HepG2 (cell line): Measurements from ENCODE around the gene BCL2L1. TPM values are rescaled to one million over a fixed set of nuclear protein-coding genes. Genes with fewer than 3 reads are reported as not detected.

Source experiments
- CHCHD3 ChIP-seq: sonication (generic); formaldehyde crosslinking; IDR thresholded peaks from 2 replicates; pipeline ENCODE4 v1.8.0; 2022; ENCODE audit warnings: mild to moderate bottlenecking, missing genetic modification reagents, moderate library complexity
- GRHL1 ChIP-seq: sonication (generic); formaldehyde crosslinking; conservative IDR thresholded peaks from 2 replicates; pipeline ENCODE4 v1.8.0; 2022; ENCODE audit warnings: missing genetic modification reagents
- MIER2 ChIP-seq: IDR thresholded peaks from 2 replicates; pipeline ENCODE4 v1.6.1; 2016; ENCODE audit warnings: missing biosample characterization, missing genetic modification reagents
- MTA3 ChIP-seq: sonication (generic); formaldehyde crosslinking; IDR thresholded peaks from 2 replicates; pipeline ENCODE4 v1.4.0; 2020; ENCODE audit warnings: missing genetic modification reagents
- MZF1 ChIP-seq: sonication (generic); formaldehyde crosslinking; IDR thresholded peaks from 2 replicates; pipeline ENCODE4 v1.8.1; 2023; ENCODE audit warnings: mild to moderate bottlenecking, missing genetic modification reagents, borderline replicate concordance
- SIX1 ChIP-seq: sonication (generic); formaldehyde crosslinking; IDR thresholded peaks from 2 replicates; pipeline ENCODE4 v1.4.0; 2020; ENCODE audit warnings: missing genetic modification reagents, borderline replicate concordance
- SMYD3 ChIP-seq: sonication (generic); formaldehyde crosslinking; IDR thresholded peaks from 2 replicates; pipeline ENCODE4 v1.8.1; 2023; ENCODE audit warnings: mild to moderate bottlenecking, missing genetic modification reagents
- TBL1XR1 ChIP-seq: fragments of 150-350 bp; IDR thresholded peaks from 2 replicates; pipeline ENCODE4 v1.6.1; 2014; ENCODE audit warnings: borderline replicate concordance, low read length; ENCODE audit not compliant: partially characterized antibody
- TGIF2 ChIP-seq: IDR thresholded peaks from 2 replicates; pipeline ENCODE4 v1.6.1; 2016; ENCODE audit warnings: control low read depth, missing compliant biosample characterization
- U2AF1 ChIP-seq: fragments of 200-400 bp; formaldehyde crosslinking; optimal IDR thresholded peaks from 2 replicates; pipeline ENCODE3; 2017; ENCODE audit warnings: mild to moderate bottlenecking, low read depth, low read length
- ZNF430 ChIP-seq: sonication (generic); formaldehyde crosslinking; IDR thresholded peaks from 2 replicates; pipeline ENCODE4 v1.9.0; 2021; ENCODE audit warnings: mild to moderate bottlenecking, missing genetic modification reagents
- ZNF703 ChIP-seq: sonication (generic); formaldehyde crosslinking; IDR thresholded peaks from 2 replicates; pipeline ENCODE4 v1.5.1; 2020; ENCODE audit warnings: missing genetic modification reagents, mild to moderate bottlenecking, moderate library complexity, borderline replicate concordance
- polyA plus RNA-seq, 8 experiments: library from polyadenylated mRNA; depleted of rRNA in 3 of 8; stranded (reverse) in 7 of 8; unstranded in 1 of 8; fragments of >200 nt; fragmentation: Illumina TruSeq in 4 of 8; extraction: Trizol in 4 of 8; gene quantifications; 2 replicates each; pipeline versions ENCODE4 v1.2.1 to v1.2.3, GENCODE V29; 2011 to 2016; ENCODE audit warnings: low read depth in 4 of 8, missing spikeins in 1 of 8, mixed read lengths in 1 of 8; ENCODE audit not compliant: insufficient read depth in 1 of 8
- total RNA-seq, 5 experiments: library from RNA; depleted of rRNA; stranded (reverse); fragments of >200 nt; fragmentation: Illumina TruSeq; extraction: Trizol; gene quantifications; 2 replicates each; pipeline ENCODE4 v1.2.3, GENCODE V29; 2016; ENCODE audit warnings: low read depth in 1 of 5
- TF ChIP-seq, protein P1 (sequence below): sonication (generic); formaldehyde crosslinking; IDR thresholded peaks from 2 replicates; pipeline ENCODE4 v1.9.0; 2021; ENCODE audit warnings: mild to moderate bottlenecking, missing genetic modification reagents
- TF ChIP-seq, protein P2 (sequence below): sonication (generic); formaldehyde crosslinking; IDR thresholded peaks from 2 replicates; pipeline ENCODE4 v1.8.1; 2022; ENCODE audit warnings: mild to moderate bottlenecking, missing genetic modification reagents
- TF ChIP-seq, protein P3 (sequence below): sonication (generic); formaldehyde crosslinking; IDR thresholded peaks from 2 replicates; pipeline ENCODE4 v1.5.0; 2020; ENCODE audit warnings: mild to moderate bottlenecking, low read depth, missing genetic modification reagents, borderline replicate concordance
- TF ChIP-seq, protein P4 (sequence below): sonication (generic); formaldehyde crosslinking; IDR thresholded peaks from 2 replicates; pipeline ENCODE4 v1.8.0; 2022; ENCODE audit warnings: missing genetic modification reagents, low read depth, mild to moderate bottlenecking, borderline replicate concordance
- TF ChIP-seq, protein P5 (sequence below): sonication (generic); formaldehyde crosslinking; IDR thresholded peaks from 2 replicates; pipeline ENCODE4 v1.5.1; 2020; ENCODE audit warnings: mild to moderate bottlenecking, missing genetic modification reagents, borderline replicate concordance

The BCL2L1 gene
- total and polyA plus RNA-seq, 2 of the 13 experiments (the other 11 are each of a cell fraction or from before 2014, with no cell fraction given), result 164 to 258 TPM

GRCh38 chr20:31706607-31707257 lies 15.9 kb downstream of the BCL2L1 start (continued):
- TF ChIP-seq CHCHD3 (CRISPR knock-in tag), result no peak
- no peak for TF ChIP-seq MTA3 (CRISPR knock-in tag)
- no peak for TF ChIP-seq MZF1 (CRISPR knock-in tag)
- peak; percentile 91 for TF ChIP-seq TBL1XR1
- TF ChIP-seq MIER2 (CRISPR knock-in tag), result peak; percentile 49
- peak; percentile 97 for TF ChIP-seq TGIF2 (CRISPR knock-in tag)
- TF ChIP-seq, protein P1, sequence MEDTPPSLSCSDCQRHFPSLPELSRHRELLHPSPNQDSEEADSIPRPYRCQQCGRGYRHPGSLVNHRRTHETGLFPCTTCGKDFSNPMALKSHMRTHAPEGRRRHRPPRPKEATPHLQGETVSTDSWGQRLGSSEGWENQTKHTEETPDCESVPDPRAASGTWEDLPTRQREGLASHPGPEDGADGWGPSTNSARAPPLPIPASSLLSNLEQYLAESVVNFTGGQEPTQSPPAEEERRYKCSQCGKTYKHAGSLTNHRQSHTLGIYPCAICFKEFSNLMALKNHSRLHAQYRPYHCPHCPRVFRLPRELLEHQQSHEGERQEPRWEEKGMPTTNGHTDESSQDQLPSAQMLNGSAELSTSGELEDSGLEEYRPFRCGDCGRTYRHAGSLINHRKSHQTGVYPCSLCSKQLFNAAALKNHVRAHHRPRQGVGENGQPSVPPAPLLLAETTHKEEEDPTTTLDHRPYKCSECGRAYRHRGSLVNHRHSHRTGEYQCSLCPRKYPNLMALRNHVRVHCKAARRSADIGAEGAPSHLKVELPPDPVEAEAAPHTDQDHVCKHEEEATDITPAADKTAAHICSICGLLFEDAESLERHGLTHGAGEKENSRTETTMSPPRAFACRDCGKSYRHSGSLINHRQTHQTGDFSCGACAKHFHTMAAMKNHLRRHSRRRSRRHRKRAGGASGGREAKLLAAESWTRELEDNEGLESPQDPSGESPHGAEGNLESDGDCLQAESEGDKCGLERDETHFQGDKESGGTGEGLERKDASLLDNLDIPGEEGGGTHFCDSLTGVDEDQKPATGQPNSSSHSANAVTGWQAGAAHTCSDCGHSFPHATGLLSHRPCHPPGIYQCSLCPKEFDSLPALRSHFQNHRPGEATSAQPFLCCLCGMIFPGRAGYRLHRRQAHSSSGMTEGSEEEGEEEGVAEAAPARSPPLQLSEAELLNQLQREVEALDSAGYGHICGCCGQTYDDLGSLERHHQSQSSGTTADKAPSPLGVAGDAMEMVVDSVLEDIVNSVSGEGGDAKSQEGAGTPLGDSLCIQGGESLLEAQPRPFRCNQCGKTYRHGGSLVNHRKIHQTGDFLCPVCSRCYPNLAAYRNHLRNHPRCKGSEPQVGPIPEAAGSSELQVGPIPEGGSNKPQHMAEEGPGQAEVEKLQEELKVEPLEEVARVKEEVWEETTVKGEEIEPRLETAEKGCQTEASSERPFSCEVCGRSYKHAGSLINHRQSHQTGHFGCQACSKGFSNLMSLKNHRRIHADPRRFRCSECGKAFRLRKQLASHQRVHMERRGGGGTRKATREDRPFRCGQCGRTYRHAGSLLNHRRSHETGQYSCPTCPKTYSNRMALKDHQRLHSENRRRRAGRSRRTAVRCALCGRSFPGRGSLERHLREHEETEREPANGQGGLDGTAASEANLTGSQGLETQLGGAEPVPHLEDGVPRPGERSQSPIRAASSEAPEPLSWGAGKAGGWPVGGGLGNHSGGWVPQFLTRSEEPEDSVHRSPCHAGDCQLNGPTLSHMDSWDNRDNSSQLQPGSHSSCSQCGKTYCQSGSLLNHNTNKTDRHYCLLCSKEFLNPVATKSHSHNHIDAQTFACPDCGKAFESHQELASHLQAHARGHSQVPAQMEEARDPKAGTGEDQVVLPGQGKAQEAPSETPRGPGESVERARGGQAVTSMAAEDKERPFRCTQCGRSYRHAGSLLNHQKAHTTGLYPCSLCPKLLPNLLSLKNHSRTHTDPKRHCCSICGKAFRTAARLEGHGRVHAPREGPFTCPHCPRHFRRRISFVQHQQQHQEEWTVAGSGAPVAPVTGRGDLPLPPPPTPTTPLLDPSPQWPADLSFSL, result peak; percentile 54; the same call in 1 of the 2 replicates
- TF ChIP-seq, protein P2, sequence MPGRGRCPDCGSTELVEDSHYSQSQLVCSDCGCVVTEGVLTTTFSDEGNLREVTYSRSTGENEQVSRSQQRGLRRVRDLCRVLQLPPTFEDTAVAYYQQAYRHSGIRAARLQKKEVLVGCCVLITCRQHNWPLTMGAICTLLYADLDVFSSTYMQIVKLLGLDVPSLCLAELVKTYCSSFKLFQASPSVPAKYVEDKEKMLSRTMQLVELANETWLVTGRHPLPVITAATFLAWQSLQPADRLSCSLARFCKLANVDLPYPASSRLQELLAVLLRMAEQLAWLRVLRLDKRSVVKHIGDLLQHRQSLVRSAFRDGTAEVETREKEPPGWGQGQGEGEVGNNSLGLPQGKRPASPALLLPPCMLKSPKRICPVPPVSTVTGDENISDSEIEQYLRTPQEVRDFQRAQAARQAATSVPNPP (CRISPR knock-in tag), result peak; percentile 7; the same call in 1 of the 2 replicates
- TF ChIP-seq SMYD3, result no peak
- TF ChIP-seq, protein P3, sequence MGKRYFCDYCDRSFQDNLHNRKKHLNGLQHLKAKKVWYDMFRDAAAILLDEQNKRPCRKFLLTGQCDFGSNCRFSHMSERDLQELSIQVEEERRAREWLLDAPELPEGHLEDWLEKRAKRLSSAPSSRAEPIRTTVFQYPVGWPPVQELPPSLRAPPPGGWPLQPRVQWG (CRISPR knock-in tag), result no peak
- TF ChIP-seq, protein P4, sequence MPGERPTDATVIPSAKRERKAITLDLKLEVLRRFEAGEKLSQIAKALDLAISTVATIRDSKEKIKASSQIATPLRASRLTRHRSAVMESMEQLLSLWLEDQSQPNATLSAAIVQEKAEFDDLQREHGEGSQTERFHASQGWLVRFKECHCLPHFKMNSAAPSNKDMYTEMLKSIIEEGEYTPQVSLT (CRISPR knock-in tag), result no peak
- TF ChIP-seq, protein P5, sequence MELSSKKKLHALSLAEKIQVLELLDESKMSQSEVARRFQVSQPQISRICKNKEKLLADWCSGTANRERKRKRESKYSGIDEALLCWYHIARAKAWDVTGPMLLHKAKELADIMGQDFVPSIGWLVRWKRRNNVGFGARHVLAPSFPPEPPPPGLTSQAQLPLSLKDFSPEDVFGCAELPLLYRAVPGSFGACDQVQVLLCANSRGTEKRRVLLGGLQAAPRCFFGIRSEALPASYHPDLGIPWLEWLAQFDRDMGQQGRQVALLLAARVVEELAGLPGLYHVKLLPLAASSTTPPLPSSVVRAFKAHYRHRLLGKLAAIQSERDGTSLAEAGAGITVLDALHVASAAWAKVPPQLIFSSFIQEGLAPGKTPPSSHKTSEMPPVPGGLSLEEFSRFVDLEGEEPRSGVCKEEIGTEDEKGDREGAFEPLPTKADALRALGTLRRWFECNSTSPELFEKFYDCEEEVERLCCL (CRISPR knock-in tag), result no peak
- no peak for TF ChIP-seq U2AF1
- TF ChIP-seq SIX1 (CRISPR knock-in tag), result peak; percentile 92
- TF ChIP-seq ZNF430 (CRISPR knock-in tag), result peak; percentile 35; the same call in 1 of the 2 replicates
- TF ChIP-seq ZNF703 (CRISPR knock-in tag), result no peak
- no peak for TF ChIP-seq GRHL1 (CRISPR knock-in tag)
